Endometrial microvascular endothelial cells (primary cell): ENCODE measurements around the gene RPLP1. TPM values are rescaled to one million over a fixed set of nuclear protein-coding genes. Genes with fewer than 3 reads are reported as not detected.

Source experiments
- in situ Hi-C: cut with HindIII; loops from 2 replicates; pipeline ENCODE4 v1.10.0; 2017; ENCODE audit warnings: low sequenced_read_pairs, low pct_unique_long_range_greater_than_20kb; ENCODE audit errors: inconsistent ontology term
- total RNA-seq: library from RNA; depleted of rRNA; stranded (reverse); fragments of >200 nt; gene quantifications from one replicate; pipeline ENCODE4 v1.2.3, GENCODE V29; 2015; ENCODE audit errors: inconsistent ontology term

Gene RPLP1
- total RNA-seq, 1 donor from 2014 or later, result 438 TPM

GRCh38 chr15:69486481-69487110, 34.0 kb downstream of the RPLP1 start:
- in situ Hi-C loops, result no loop called here

- in situ Hi-C loops, result no loop called here
Measured at GRCh38 chr15:69489073-69489571, 36.5 kb downstream of the RPLP1 start.

- in situ Hi-C loops, result no loop called here
Measured at GRCh38 chr15:69490356-69491037, 37.9 kb downstream of the RPLP1 start.

GRCh38 chr15:69491038-69491505, 38.5 kb downstream of the RPLP1 start:
- in situ Hi-C loops, result no loop called here

- in situ Hi-C loops, result no loop called here
Measured at GRCh38 chr15:69493406-69493805, 40.8 kb downstream of the RPLP1 start.

GRCh38 chr15:69496001-69496400, 43.4 kb downstream of the RPLP1 start:
- in situ Hi-C loops, result no loop called here

GRCh38 chr15:69497076-69497475, 44.5 kb downstream of the RPLP1 start:
- in situ Hi-C loops, result no loop called here

GRCh38 chr15:69497667-69498066, 45.0 kb downstream of the RPLP1 start:
- in situ Hi-C loops, result no loop called here

GRCh38 chr15:69498282-69498681, 45.7 kb downstream of the RPLP1 start:
- in situ Hi-C loops, result no loop called here

- in situ Hi-C loops, result no loop called here
Measured at GRCh38 chr15:69498987-69499386, 46.4 kb downstream of the RPLP1 start.

GRCh38 chr15:69499521-69500211, 47.0 kb downstream of the RPLP1 start:
- in situ Hi-C loops, result no loop called here

- in situ Hi-C loops, result no loop called here
Measured at GRCh38 chr15:69500339-69500738, 47.7 kb downstream of the RPLP1 start.

GRCh38 chr15:69501456-69501855, 48.8 kb downstream of the RPLP1 start:
- in situ Hi-C loops, result no loop called here

GRCh38 chr15:69502470-69503045, 49.9 kb downstream of the RPLP1 start:
- in situ Hi-C loops, result no loop called here

- in situ Hi-C loops, result no loop called here
Measured at GRCh38 chr15:69504352-69505040, 51.9 kb downstream of the RPLP1 start.
